Transverse colon (tissue), 4 donors: ENCODE measurements around the gene MSANTD2. TPM values are rescaled to one million over a fixed set of nuclear protein-coding genes. Genes with fewer than 3 reads are reported as not detected.

Experiments
- DNase-seq: peaks from one replicate; pipeline ENCODE4 v3.0.0-alpha.2; 2019
- H3K27ac ChIP-seq, 4 donors: fragments of 200-600 bp; sonication (generic); 2 replicates each; pipeline ENCODE4 v1.5.1; 2016 to 2018; ENCODE audit warnings: inconsistent platforms in 4 of 4
- H3K27me3 ChIP-seq: fragments of 200-600 bp; sonication (generic); 2 replicates; pipeline ENCODE4 v1.5.1; 2017; ENCODE audit warnings: inconsistent platforms
- H3K36me3 ChIP-seq, 4 donors: fragments of 200-600 bp; sonication (generic); 2 replicates each; pipeline ENCODE4 v1.5.1; 2017 to 2019; ENCODE audit warnings: inconsistent platforms in 4 of 4
- H3K4me1 ChIP-seq, 4 donors: fragments of 200-600 bp; sonication (generic); 2 replicates each; pipeline ENCODE4 v1.5.1; 2017 to 2020; ENCODE audit warnings: inconsistent platforms in 4 of 4
- H3K4me3 ChIP-seq, 4 donors: fragments of 200-600 bp; sonication (generic); 1 replicate in 1 of 4; 2 replicates in 3 of 4; pipeline versions ENCODE4 v1.5.1 to v1.6.1; 2017 to 2019; ENCODE audit warnings: inconsistent platforms in 4 of 4
- H3K9me3 ChIP-seq, 2 donors: fragments of 200-600 bp; sonication (generic); 2 replicates each; pipeline ENCODE4 v1.5.1; 2017 to 2019; ENCODE audit warnings: inconsistent platforms in 2 of 2
- EP300 ChIP-seq: sonication (generic); formaldehyde crosslinking; IDR thresholded peaks from one replicate; pipeline ENCODE4 v1.6.1; 2017; ENCODE audit warnings: antibody characterized with exemption, low read depth
- POLR2A ChIP-seq: fragments of 450-650 bp; IDR thresholded peaks from one replicate; pipeline ENCODE4 v1.6.1; 2016; ENCODE audit warnings: antibody characterized with exemption, mild to moderate bottlenecking, moderate library complexity
- POLR2AphosphoS5 ChIP-seq, 3 donors: sonication (generic); formaldehyde crosslinking; IDR thresholded peaks; one replicate each; pipeline ENCODE4 v1.6.1; 2016; ENCODE audit warnings: antibody characterized with exemption in 3 of 3
- WGBS, 2 donors: methylation state at CpG; one replicate each; pipeline ENCODE4 v1.1.5; 2018; ENCODE audit warnings: low coverage in 1 of 2; 5-methylcytosine and 5-hydroxymethylcytosine counted together
- in situ Hi-C, 4 donors: fragments of 200-750 bp; cut with MboI; loops; one replicate each; pipeline versions ENCODE4 v1.15.0 to v1.15.1; 2017; ENCODE audit warnings: low sequenced_read_pairs in 3 of 4, low pct_ligation_motif_present in 1 of 4, low pct_unique_long_range_greater_than_20kb in 1 of 4
- intact Hi-C: fragments of 100-400 bp; cut with DNase I; formaldehyde crosslinking; loops from one replicate; pipeline ENCODE4 v1.15.1; 2023; ENCODE audit warnings: low total_unique reads
- total RNA-seq, 4 donors: library from RNA; depleted of rRNA; stranded (reverse); fragments of >200 nt; gene quantifications; one replicate each; pipeline ENCODE4 v1.1.0, GENCODE V29; 2016
- TF ChIP-seq, protein P1 (sequence below), 5 experiments: fragments of 200-600 bp in 3 of 5; fragments of 450-650 bp in 2 of 5; sonication (generic) in 3 of 5; IDR thresholded peaks; 1 replicate in 2 of 5; 2 replicates in 3 of 5; pipeline ENCODE4 v1.5.1; 2016 to 2017; ENCODE audit warnings: antibody characterized with exemption in 5 of 5, inconsistent platforms in 3 of 5, mild to moderate bottlenecking in 2 of 5, moderate library complexity in 1 of 5

The MSANTD2 gene
- total RNA-seq, 4 donors from 2014 or later, result 8.1 to 40.0 (median 15.1) TPM

DNA sequence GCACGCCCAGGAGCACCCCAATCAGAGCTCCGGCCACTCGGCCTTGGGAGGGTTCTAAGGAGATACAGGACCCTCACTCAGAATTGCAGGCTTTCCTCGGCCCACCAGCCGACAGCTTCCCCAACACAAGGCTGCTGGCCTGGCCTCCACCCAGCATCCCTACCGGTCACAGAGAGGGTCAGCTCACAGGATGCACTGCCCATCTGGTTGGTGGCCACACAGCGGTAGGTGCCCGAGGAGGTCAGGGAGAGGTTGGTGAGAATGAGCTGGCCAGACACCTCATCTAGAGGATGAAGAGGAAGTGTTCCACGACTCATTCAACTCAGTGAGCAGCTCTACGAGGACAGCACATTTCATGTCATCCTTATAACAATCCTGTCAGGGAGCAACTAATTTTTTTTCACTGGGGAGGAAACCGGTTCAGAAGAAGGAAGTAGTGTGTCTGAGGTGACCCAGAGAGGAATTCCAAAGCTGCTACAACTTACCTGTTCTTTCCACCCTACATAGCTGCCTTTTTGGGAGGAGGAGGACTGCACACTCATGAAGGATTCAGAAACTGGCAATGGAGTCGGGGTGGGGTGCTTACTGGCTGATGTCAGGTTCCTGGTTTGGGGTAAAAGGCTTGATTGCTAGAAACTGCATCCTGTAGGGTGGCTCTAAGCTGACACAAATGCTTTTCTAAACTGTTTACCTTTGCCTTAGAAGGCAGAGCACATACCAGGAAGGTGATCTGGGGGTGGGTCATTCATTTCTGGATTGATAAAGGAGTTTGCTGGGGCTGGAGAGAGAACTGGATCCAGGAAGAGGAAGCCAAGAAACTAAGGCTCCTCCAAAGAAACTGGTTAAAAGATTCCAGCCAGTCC lies 51.5 kb downstream of the MSANTD2 start:
- peak overlapping the region; percentile 70 to 87 (median 80) for H3K27ac ChIP-seq
- intact Hi-C loops, result no loop called here

DNA sequence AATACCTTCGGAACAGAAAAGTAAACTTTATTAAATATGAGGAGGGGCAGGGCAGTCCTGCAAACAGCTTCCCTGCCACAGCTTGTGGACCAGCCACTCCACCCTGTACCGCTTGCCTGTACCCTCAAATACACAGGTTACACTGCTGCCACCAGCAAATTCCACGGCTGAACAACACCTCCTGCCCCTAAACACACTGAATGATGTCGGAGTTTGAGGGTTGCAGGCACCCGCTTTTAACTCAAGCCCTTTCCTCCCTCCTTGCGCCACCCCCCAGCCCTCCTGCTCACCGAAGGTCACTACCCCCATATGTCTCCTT lies 52.1 kb downstream of the MSANTD2 start:
- Histone ChIP-seq H3K27me3 (peaks cover 53% of the 10 kb centered on the region), H3K4me1 (peaks cover 6 to 65% (median 41%) of the 10 kb centered on the region in 4 donors), H3K4me3 (no peak overlapping the region), H3K36me3 (no peaks in the 10 kb centered on the region), H3K9me3 (no peaks in the 10 kb centered on the region), H3K27ac (peak overlapping the region; percentile 70 to 87 (median 80))
- no peak for TF ChIP-seq POLR2AphosphoS5 (IDR thresholded peaks at IDR 0.05)
- in situ Hi-C loops (no loop called here), intact Hi-C loops (no loop called here)
- DNase-seq, result no peak
- WGBS, 2 donors, result 67 to 69% methylated on average over 3 to 7 of the region's 7 CpGs

More for the DNA sequence above, 51.5 kb downstream of the MSANTD2 start:
- Histone ChIP-seq H3K4me1 (peaks cover 6 to 68% (median 43%) of the 10 kb centered on the region in 4 donors), H3K4me3 (no peak overlapping the region), H3K27me3 (peaks cover 48% of the 10 kb centered on the region), H3K9me3 (no peaks in the 10 kb centered on the region), H3K36me3 (no peaks in the 10 kb centered on the region)
- 20 to 42% methylated on average over 1 to 12 of the region's 12 CpGs for WGBS, 2 donors
- DNase-seq, result no peak
- in situ Hi-C loops, result no loop called here
- TF ChIP-seq POLR2A (no peak), EP300 (no peak), POLR2AphosphoS5 (IDR thresholded peaks at IDR 0.05) (no peak)
- TF ChIP-seq, protein P1, sequence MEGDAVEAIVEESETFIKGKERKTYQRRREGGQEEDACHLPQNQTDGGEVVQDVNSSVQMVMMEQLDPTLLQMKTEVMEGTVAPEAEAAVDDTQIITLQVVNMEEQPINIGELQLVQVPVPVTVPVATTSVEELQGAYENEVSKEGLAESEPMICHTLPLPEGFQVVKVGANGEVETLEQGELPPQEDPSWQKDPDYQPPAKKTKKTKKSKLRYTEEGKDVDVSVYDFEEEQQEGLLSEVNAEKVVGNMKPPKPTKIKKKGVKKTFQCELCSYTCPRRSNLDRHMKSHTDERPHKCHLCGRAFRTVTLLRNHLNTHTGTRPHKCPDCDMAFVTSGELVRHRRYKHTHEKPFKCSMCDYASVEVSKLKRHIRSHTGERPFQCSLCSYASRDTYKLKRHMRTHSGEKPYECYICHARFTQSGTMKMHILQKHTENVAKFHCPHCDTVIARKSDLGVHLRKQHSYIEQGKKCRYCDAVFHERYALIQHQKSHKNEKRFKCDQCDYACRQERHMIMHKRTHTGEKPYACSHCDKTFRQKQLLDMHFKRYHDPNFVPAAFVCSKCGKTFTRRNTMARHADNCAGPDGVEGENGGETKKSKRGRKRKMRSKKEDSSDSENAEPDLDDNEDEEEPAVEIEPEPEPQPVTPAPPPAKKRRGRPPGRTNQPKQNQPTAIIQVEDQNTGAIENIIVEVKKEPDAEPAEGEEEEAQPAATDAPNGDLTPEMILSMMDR (IDR thresholded peaks at IDR 0.05), result no peak

DNA sequence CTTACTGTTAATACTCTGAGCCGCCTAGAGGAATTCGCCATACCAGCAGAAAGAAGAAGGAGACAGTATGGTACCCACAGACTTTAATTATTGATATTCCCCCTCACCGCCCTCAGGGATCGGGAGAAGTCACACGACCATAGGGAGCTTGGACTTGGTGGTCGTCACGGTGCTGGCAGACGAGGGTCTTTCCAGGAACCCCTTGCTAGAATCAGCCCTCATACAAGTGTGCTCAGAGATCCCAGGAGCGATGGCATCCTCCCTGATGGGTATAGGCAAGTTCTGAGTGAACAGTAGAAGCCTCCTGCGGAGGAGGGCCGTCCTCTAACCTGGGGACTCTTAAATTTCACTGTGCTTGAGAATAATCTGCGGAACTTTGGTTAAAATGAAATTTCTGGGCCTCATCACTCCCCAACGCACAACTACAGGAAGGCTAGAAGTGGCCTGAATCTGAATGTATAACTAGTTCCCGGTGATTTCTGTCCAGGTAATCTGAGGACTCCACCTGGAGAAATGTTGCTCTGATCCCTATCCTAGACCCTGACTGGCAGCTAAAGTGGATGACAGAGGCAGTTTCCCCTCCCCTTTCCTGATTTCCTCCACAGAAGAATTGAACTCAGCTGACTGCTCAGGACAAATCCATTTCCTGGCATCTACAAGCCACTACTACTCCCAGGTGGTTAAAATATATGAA lies 52.7 kb downstream of the MSANTD2 start:
- 74 to 80% methylated on average over 2 to 14 of the region's 14 CpGs for WGBS, 2 donors
- peak overlapping the region; percentile 75 to 87 (median 83) for H3K27ac ChIP-seq
- H3K36me3 ChIP-seq, result no peaks in the 10 kb centered on the region
- peaks cover 58% of the 10 kb centered on the region for H3K27me3 ChIP-seq
- TF ChIP-seq EP300 (no peak), POLR2AphosphoS5 (IDR thresholded peaks at IDR 0.05) (no peak), POLR2A (no peak)
- TF ChIP-seq, protein P1 (IDR thresholded peaks at IDR 0.05), result no peak
- DNase-seq, result no peak
- in situ Hi-C loops (no loop called here), intact Hi-C loops (no loop called here)
- H3K4me3 ChIP-seq, result peak overlapping the region in 1 of 4 donors; percentile 61
- H3K9me3 ChIP-seq, result no peaks in the 10 kb centered on the region
- H3K4me1 ChIP-seq, result peaks cover 6 to 60% (median 36%) of the 10 kb centered on the region in 4 donors

DNA sequence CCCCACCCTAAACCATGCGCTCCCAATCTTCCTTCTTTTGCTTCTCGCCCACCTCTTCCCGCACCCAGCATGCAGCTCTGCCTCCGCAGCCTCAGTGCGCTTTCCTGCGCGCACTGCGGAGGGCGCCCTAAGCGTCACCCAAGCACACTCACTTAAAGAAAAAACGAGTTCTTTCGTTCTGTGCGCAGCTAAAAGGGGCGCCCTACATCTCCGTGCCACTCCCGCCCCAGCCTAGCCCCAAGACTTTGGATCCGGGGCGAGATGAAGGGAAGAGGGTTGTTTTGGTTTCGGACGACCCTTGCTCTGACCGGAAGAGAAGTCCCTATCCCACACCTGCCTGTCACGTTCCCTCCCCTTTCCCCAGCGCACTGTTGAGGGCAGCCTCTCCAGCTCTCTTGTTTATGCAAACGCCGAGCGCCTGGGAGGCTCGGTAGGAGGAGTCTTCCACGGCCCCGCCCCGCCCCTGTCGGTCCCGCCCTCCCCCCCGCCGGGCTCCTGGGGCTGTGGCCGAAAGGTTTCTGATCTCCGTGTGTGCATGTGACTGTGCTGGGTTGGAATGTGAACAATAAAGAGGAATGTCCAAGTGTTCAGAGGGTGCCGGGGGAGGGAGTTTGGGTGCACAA lies 53.5 kb downstream of the MSANTD2 start:
- 1% methylated on average over 37 of the region's 37 CpGs; no CpG with 5 or more reads in 1 of the 2 donors for WGBS, 2 donors
- peaks cover 6 to 54% (median 31%) of the 10 kb centered on the region in 4 donors for H3K4me1 ChIP-seq
- TF ChIP-seq POLR2AphosphoS5 (IDR thresholded peaks at IDR 0.05) (peak; percentile 84 to 94 (median 90)), POLR2A (peak; percentile 92), EP300 (no peak)
- TF ChIP-seq, protein P1 (IDR thresholded peaks at IDR 0.05), result peak; percentile 42 to 76 (median 50)
- peak overlapping the region; percentile 36 to 61 (median 44) for H3K4me3 ChIP-seq
- in situ Hi-C loops (no loop called here), intact Hi-C loops (no loop called here)
- peaks cover 60% of the 10 kb centered on the region for H3K27me3 ChIP-seq
- H3K27ac ChIP-seq, result peak overlapping the region; percentile 75 to 87 (median 83)
- H3K9me3 ChIP-seq, result no peaks in the 10 kb centered on the region
- DNase-seq, result peak; percentile 94
- H3K36me3 ChIP-seq, result no peaks in the 10 kb centered on the region
